Fibroblast of the aortic adventitia (primary cell): Measurements from ENCODE around the gene PCSK5. TPM values are rescaled to one million over a fixed set of nuclear protein-coding genes. Genes with fewer than 3 reads are reported as not detected.

Source experiments
- DNase-seq: peaks from one replicate; pipeline ENCODE4 v3.0.0-alpha.2; 2010; ENCODE audit warnings: low read depth
- H3K4me3 ChIP-seq: 2 replicates; pipeline ENCODE4 v1.5.1; 2011; ENCODE audit warnings: low read depth, mild to moderate bottlenecking, control low read depth, low read length, moderate library complexity
- CTCF ChIP-seq: IDR thresholded peaks from 2 replicates; pipeline ENCODE4 v1.5.1; 2011; ENCODE audit warnings: mild to moderate bottlenecking, low read length, control low read depth, inconsistent platforms; ENCODE audit not compliant: insufficient read depth
- total RNA-seq: library from RNA; depleted of rRNA; stranded (reverse); fragments of >200 nt; gene quantifications from 2 replicates; pipeline ENCODE4 v1.2.3, GENCODE V29; 2012; ENCODE audit warnings: low replicate concordance

The PCSK5 gene
- total RNA-seq, 1 donor = 3.6 TPM

- TF ChIP-seq CTCF = no peak
- no peak overlapping the region for H3K4me3 ChIP-seq
- no peak for DNase-seq
These were observed 264.9 kb downstream of the PCSK5 start for GRCh38 chr9:76155361-76155760.

GRCh38 chr9:76158713-76159112 is 268.2 kb downstream of the PCSK5 start:
- no peak for TF ChIP-seq CTCF
- DNase-seq = no peak
- H3K4me3 ChIP-seq = no peak overlapping the region

- DNase-seq = no peak
- no peak overlapping the region for H3K4me3 ChIP-seq
- TF ChIP-seq CTCF = no peak
These were observed 268.9 kb downstream of the PCSK5 start for GRCh38 chr9:76159293-76159926.

GRCh38 chr9:76161106-76161505 is 270.6 kb downstream of the PCSK5 start:
- no peak overlapping the region for H3K4me3 ChIP-seq
- no peak for DNase-seq
- no peak for TF ChIP-seq CTCF

GRCh38 chr9:76161541-76161940 is 271.1 kb downstream of the PCSK5 start:
- TF ChIP-seq CTCF = no peak
- peak; percentile 92 for DNase-seq
- H3K4me3 ChIP-seq = no peak overlapping the region

GRCh38 chr9:76162086-76162730 is 271.7 kb downstream of the PCSK5 start:
- DNase-seq = peak; percentile 13
- TF ChIP-seq CTCF = no peak
- no peak overlapping the region for H3K4me3 ChIP-seq
